HG03575 (cell line): Measurements from ENCODE around the gene FAM210A.

Experiments
- ATAC-seq: cut with Tn5 transposase; IDR thresholded peaks from one replicate; pipeline ENCODE4 v1.9.1; 2021; ENCODE audit not compliant: unreplicated experiment, insufficient number of reproducible peaks, low FRiP score; ENCODE audit errors: extremely low read depth

FAM210A gene

GRCh38 chr18:13625843-13626543 is 100.4 kb downstream of the FAM210A start:
- ATAC-seq = no peak

GRCh38 chr18:13625355-13625754 is 101.0 kb downstream of the FAM210A start:
- no peak for ATAC-seq

- no peak for ATAC-seq
Observed at GRCh38 chr18:13624563-13625237, 101.7 kb downstream of the FAM210A start.

GRCh38 chr18:13623871-13624270 is 102.5 kb downstream of the FAM210A start:
- ATAC-seq = no peak

GRCh38 chr18:13623348-13623747 is 103.0 kb downstream of the FAM210A start:
- no peak for ATAC-seq

- no peak for ATAC-seq
Observed at GRCh38 chr18:13622751-13623150, 103.6 kb downstream of the FAM210A start.

- ATAC-seq = no peak
Observed at GRCh38 chr18:13621886-13622619, 104.3 kb downstream of the FAM210A start.

GRCh38 chr18:13621446-13621849 is 104.9 kb downstream of the FAM210A start:
- ATAC-seq = no peak

- ATAC-seq = no peak
Observed at GRCh38 chr18:13620818-13621445, 105.4 kb downstream of the FAM210A start.

- ATAC-seq = no peak
Observed at GRCh38 chr18:13620206-13620672, 106.1 kb downstream of the FAM210A start.

GRCh38 chr18:13619505-13620205 is 106.7 kb downstream of the FAM210A start:
- ATAC-seq = no peak

GRCh38 chr18:13618760-13619438 is 107.5 kb downstream of the FAM210A start:
- no peak for ATAC-seq

- no peak for ATAC-seq
Observed at GRCh38 chr18:13617826-13618515, 108.4 kb downstream of the FAM210A start.

- ATAC-seq = no peak
Observed at GRCh38 chr18:13616525-13617035, 109.8 kb downstream of the FAM210A start.

- no peak for ATAC-seq
Observed at GRCh38 chr18:13616041-13616440, 110.3 kb downstream of the FAM210A start.

- no peak for ATAC-seq
Observed at GRCh38 chr18:13615432-13615861, 110.9 kb downstream of the FAM210A start.

- ATAC-seq = no peak
Observed at GRCh38 chr18:13614641-13615288, 111.6 kb downstream of the FAM210A start.
